Epithelial cell of proximal tubule (primary cell): ENCODE data around the gene OR2L3. TPM values are rescaled to one million over a fixed set of nuclear protein-coding genes. Genes with fewer than 3 reads are reported as not detected.

Experiments
- DNase-seq: peaks from one replicate; pipeline ENCODE4 v3.0.0-alpha.2; 2011; ENCODE audit warnings: low read depth
- H3K4me3 ChIP-seq: 2 replicates; pipeline ENCODE4 v1.5.1; 2011; ENCODE audit warnings: low read depth, mild to moderate bottlenecking, low read length
- CTCF ChIP-seq: conservative IDR thresholded peaks from 2 replicates; pipeline ENCODE4 v1.5.1; 2012; ENCODE audit warnings: low read depth, mild to moderate bottlenecking, low read length
- total RNA-seq: library from RNA; depleted of rRNA; stranded (reverse); fragments of >200 nt; gene quantifications from 2 replicates; pipeline ENCODE4 v1.2.3, GENCODE V29; 2015

The OR2L3 gene
- not detected in 2 replicates for total RNA-seq

- TF ChIP-seq CTCF: no peak
- no peak within 1 kb of the TSS for H3K4me3 ChIP-seq
- DNase-seq: no peak
Observed at GRCh38 chr1:248046536-248046935, at the start of gene OR2L3. TSS of gene OR2L3 (plus strand) at chr1:248046836. CDS start at chr1:248060682, 13,846 bp downstream.

GRCh38 chr1:247998811-247999210, 47.8 kb upstream of the OR2L3 start:
- TF ChIP-seq CTCF: no peak
- no peak overlapping the region for H3K4me3 ChIP-seq
- no peak for DNase-seq

DNA sequence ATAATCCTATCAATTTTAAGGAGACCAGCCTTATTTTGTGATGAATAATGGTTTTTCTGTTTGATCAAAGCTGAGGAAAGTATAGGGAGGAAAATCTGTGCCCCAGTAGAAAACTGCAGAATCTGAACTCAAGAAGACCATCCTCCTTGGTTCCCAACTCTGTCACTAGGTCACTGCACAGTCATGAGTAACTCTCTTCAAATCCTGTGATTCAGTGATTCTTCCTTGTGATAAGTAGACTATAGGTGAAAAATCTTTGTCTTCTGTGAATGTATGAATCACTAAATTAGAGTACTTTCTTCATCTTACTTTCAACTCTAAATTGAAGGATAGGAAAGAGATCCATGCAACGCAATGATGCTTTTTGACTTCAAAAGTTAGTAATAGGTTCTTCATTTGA, 46.5 kb upstream of the OR2L3 start:
- TF ChIP-seq CTCF: no peak
- no peak for DNase-seq
- no peak overlapping the region for H3K4me3 ChIP-seq

DNA sequence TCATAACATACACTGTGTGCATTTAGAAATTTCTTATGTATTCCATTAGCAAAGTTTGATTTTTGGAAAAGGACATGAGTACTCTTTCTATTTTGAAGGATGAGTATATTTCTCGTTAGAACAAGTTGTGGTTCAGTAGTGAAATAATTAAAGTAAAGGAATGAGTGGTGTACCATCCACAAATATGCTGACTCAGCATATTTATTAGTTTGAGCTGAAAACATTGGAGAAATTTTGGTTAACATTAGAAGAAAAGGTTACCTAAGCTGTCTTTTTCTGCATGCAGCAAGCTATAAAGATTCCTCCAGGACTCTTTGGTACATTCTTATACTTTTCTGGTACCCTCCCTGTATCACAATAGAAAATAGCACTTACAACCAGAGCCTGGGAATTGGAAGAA, 38.9 kb upstream of the OR2L3 start:
- DNase-seq: no peak
- no peak overlapping the region for H3K4me3 ChIP-seq
- no peak for TF ChIP-seq CTCF

DNA sequence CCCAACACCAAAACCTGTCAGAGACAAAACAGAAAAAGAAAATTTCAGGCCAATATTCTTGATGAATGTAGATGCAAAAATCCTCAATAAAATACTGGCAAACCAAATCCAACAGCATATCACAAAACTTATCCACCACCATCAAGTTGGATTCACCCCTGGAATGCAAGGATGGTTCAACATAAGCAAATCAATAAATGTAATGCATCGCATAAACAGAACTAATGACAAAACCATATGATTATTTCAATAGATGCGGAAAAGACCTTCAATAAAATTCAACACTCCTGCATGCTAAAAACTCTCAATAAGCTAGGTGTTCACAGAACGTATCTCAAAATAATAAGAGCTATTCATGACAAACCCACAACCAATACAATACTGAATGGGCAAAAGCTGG, 37.0 kb upstream of the OR2L3 start:
- H3K4me3 ChIP-seq: no peak overlapping the region
- no peak for DNase-seq
- TF ChIP-seq CTCF: no peak

GRCh38 chr1:248013229-248013710, 33.4 kb upstream of the OR2L3 start, which contains the start of gene OR2L5:
TSS of gene OR2L5 (plus strand) at chr1:248013660. CDS start at chr1:248021948, 8,288 bp downstream.
- H3K4me3 ChIP-seq: no peak within 1 kb of the TSS
- TF ChIP-seq CTCF: no peak
- DNase-seq: no peak

DNA sequence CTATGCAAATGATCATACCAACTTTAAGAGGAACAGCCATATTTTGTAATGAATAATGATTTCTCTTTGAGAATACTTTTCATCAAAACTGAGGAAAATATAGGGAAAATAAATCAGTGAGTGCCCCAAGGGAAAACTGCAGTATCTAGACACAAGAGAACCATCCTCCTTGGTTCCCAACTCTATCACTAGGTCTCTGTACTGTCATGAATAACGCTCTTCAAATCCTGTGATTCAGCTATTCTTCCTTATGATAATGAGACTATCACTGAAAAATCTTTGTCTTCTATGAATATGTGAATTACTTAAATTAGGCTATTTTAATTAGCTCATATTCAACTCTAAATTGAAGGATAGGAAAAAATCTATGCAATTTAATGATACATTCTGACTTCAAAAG, 30.8 kb upstream of the OR2L3 start:
- DNase-seq: no peak
- TF ChIP-seq CTCF: no peak
- no peak overlapping the region for H3K4me3 ChIP-seq
